GM13977 (cell line): ENCODE results near the gene EPAS1.

ENCODE experiments used
- DNase-seq: peaks from one replicate; pipeline ENCODE4 v3.0.0; 2012; ENCODE audit warnings: low spot score
- in situ Hi-C: fragments of 300-500 bp; cut with MboI; formaldehyde crosslinking; loops from one replicate; pipeline ENCODE4 v1.12.0; 2022; ENCODE audit warnings: low sequenced_read_pairs, low pct_unique_long_range_greater_than_20kb, mixed read lengths, inconsistent platforms; ENCODE audit not compliant: unreplicated experiment
- TF ChIP-seq, protein P1 (sequence below): IDR thresholded peaks from 2 replicates; pipeline ENCODE4 v1.5.1; 2012; ENCODE audit warnings: mild to moderate bottlenecking, control low read depth; ENCODE audit not compliant: insufficient read depth; ENCODE audit errors: extremely low read depth, missing control alignments

Gene EPAS1

GRCh38 chr2:46389417-46389916, 92.3 kb downstream of the EPAS1 start:
- TF ChIP-seq, protein P1, sequence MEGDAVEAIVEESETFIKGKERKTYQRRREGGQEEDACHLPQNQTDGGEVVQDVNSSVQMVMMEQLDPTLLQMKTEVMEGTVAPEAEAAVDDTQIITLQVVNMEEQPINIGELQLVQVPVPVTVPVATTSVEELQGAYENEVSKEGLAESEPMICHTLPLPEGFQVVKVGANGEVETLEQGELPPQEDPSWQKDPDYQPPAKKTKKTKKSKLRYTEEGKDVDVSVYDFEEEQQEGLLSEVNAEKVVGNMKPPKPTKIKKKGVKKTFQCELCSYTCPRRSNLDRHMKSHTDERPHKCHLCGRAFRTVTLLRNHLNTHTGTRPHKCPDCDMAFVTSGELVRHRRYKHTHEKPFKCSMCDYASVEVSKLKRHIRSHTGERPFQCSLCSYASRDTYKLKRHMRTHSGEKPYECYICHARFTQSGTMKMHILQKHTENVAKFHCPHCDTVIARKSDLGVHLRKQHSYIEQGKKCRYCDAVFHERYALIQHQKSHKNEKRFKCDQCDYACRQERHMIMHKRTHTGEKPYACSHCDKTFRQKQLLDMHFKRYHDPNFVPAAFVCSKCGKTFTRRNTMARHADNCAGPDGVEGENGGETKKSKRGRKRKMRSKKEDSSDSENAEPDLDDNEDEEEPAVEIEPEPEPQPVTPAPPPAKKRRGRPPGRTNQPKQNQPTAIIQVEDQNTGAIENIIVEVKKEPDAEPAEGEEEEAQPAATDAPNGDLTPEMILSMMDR: no peak
- DNase-seq: no peak
- in situ Hi-C loops: no loop called here

DNA sequence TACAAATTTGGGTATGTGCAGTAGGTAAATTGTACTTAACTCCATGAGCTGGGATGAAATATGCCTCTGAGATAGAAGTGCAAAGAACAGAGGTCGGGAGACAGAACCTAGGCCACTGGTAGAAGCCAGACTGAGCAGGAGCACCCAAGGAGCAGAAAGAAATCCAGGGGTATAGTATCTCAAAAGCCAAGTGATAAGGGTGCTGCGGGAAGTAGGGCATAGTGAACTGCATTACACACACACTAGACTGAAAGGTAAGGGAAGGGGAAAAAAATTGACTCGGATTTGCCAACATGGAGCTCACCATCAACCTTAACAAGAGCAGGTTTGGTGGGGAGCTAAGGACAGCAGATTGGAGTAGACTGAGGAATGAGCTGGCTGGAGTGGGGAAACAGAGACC, 92.8 kb downstream of the EPAS1 start:
- TF ChIP-seq, protein P1: no peak
- in situ Hi-C loops: no loop called here
- no peak for DNase-seq

GRCh38 chr2:46390901-46391395, 93.7 kb downstream of the EPAS1 start:
- TF ChIP-seq, protein P1: no peak
- in situ Hi-C loops: no loop called here
- no peak for DNase-seq

- TF ChIP-seq, protein P1: no peak
- DNase-seq: peak; percentile 54
- in situ Hi-C loops: no loop called here
Measured at GRCh38 chr2:46392561-46393346, 95.5 kb downstream of the EPAS1 start.

DNA sequence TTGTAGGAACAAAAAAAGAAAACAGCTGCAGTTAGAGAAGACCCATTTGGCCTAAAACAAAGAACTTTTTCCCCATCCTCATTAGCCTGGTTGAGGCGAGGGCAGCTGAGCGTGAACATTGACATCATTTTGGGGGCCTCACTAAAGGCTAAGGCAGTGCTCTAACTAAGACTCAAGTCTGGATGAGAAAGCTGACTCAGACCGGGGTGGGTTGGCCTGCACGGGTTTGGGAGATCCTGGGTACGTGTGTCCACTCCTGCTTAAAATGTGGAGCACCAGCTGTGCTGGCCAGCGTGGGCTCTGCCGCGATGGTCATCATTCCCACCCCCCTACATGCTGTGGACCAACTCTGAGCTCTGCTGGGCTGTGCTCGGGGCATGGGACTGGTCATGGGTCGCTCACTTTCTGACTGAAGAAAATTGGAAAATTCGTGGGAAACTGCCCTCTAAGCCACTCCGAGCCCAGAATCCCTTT, 96.2 kb downstream of the EPAS1 start:
- in situ Hi-C loops: no loop called here
- TF ChIP-seq, protein P1: no peak
- DNase-seq: no peak

GRCh38 chr2:46393865-46394264, 96.7 kb downstream of the EPAS1 start:
- TF ChIP-seq, protein P1: no peak
- in situ Hi-C loops: no loop called here
- DNase-seq: no peak
